GM12873 (cell line): Measurements from ENCODE around the gene MIA.

Experiments
- CTCF ChIP-seq: IDR thresholded peaks from 2 replicates; pipeline ENCODE4 v1.5.1; 2012; ENCODE audit warnings: low read depth, mild to moderate bottlenecking, moderate library complexity, low read length, control low read depth; ENCODE audit not compliant: insufficient read depth; ENCODE audit errors: missing control alignments

The MIA gene

GRCh38 chr19:40774916-40775631, at the start of gene MIA:
MIA (plus strand) TSS chr19:40775521; CDS start chr19:40775543, 22 bp downstream.
- no peak for TF ChIP-seq CTCF

- no peak for TF ChIP-seq CTCF
Observed at GRCh38 chr19:40726279-40726678, 49.0 kb upstream of the MIA start.

- no peak for TF ChIP-seq CTCF
Observed at GRCh38 chr19:40733149-40733548, 42.2 kb upstream of the MIA start.

- TF ChIP-seq CTCF: no peak
Observed at GRCh38 chr19:40735013-40735771, 40.1 kb upstream of the MIA start.

- TF ChIP-seq CTCF: no peak
Observed at GRCh38 chr19:40736661-40737060, 38.7 kb upstream of the MIA start.

GRCh38 chr19:40737102-40737644, 38.1 kb upstream of the MIA start:
- no peak for TF ChIP-seq CTCF
